Spleen (tissue), 7 donors: Measurements from ENCODE around the gene BTG3.

ENCODE experiments used
- POLR2A ChIP-seq, 3 donors: fragments of 450-650 bp; IDR thresholded peaks; one replicate each; pipeline ENCODE4 v1.5.1; 2017; ENCODE audit warnings: antibody characterized with exemption in 3 of 3, mild to moderate bottlenecking in 1 of 3
- POLR2AphosphoS5 ChIP-seq, 3 donors: sonication (generic); formaldehyde crosslinking; IDR thresholded peaks; one replicate each; pipeline ENCODE4 v1.5.1; 2017; ENCODE audit warnings: antibody characterized with exemption in 3 of 3
- TF ChIP-seq, protein P1 (sequence below), 11 experiments: fragments of 200-600 bp in 7 of 11; fragments of 450-650 bp in 4 of 11; sonication (generic) in 4 of 11; IDR thresholded peaks in 8 of 11; conservative IDR thresholded peaks in 3 of 11; 1 replicate in 7 of 11; 2 replicates in 4 of 11; pipeline versions ENCODE4 v1.4.0 to v1.8.0; 2016 to 2021; ENCODE audit warnings: antibody characterized with exemption in 11 of 11, inconsistent platforms in 4 of 11, mild to moderate bottlenecking in 1 of 11
- donor health status: DM: no; HTN: no; CAD: no; lungs with moderate emphysema.
- donor health status: DM: no; HTN: no; CAD: no.
- donor health status: DM: no; HTN: no; CAD: no.

DNA sequence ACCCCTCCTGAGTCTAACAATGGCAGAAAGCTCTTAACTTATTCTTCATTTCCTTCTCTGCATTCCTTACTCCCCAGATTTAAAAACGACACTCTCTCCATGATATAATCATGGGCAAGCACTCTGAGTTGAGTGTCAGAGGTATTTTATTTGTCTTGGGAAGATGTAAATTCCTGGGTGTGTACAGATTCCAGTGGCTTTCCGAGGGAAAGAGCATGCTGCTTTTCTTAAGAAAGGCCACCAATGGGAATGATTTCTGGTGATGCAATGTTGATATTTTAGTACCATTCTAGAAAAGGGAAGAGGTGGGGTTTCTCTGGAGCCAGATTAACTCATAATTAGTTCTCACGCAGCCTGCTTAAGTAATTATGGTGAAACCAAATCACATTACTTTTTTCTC, 47.8 kb upstream of the BTG3 start:
- TF ChIP-seq, protein P1, sequence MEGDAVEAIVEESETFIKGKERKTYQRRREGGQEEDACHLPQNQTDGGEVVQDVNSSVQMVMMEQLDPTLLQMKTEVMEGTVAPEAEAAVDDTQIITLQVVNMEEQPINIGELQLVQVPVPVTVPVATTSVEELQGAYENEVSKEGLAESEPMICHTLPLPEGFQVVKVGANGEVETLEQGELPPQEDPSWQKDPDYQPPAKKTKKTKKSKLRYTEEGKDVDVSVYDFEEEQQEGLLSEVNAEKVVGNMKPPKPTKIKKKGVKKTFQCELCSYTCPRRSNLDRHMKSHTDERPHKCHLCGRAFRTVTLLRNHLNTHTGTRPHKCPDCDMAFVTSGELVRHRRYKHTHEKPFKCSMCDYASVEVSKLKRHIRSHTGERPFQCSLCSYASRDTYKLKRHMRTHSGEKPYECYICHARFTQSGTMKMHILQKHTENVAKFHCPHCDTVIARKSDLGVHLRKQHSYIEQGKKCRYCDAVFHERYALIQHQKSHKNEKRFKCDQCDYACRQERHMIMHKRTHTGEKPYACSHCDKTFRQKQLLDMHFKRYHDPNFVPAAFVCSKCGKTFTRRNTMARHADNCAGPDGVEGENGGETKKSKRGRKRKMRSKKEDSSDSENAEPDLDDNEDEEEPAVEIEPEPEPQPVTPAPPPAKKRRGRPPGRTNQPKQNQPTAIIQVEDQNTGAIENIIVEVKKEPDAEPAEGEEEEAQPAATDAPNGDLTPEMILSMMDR (IDR thresholded peaks at IDR 0.05 in 8 of 11, conservative IDR thresholded peaks at IDR 0.05 in 3 of 11), result no peak
- TF ChIP-seq POLR2AphosphoS5 (IDR thresholded peaks at IDR 0.05), result no peak
- no peak for TF ChIP-seq POLR2A (IDR thresholded peaks at IDR 0.05)
